DND-41 (cell line): ENCODE measurements around the gene RHEBL1.

Experiments used
- ATAC-seq: fragments of 200-7000 bp; cut with Tn5 transposase; 3 replicates; pipeline ENCODE4 v1.9.1; 2021; ENCODE audit warnings: low read depth; ENCODE audit not compliant: insufficient read depth
- DNase-seq: peaks from one replicate; pipeline ENCODE4 v3.0.0-alpha.2; 2020
- H2AFZ ChIP-seq: 2 replicates; pipeline ENCODE4 v1.6.0; 2012; ENCODE audit warnings: low read depth, low read length
- H3K27ac ChIP-seq: 2 replicates; pipeline ENCODE4 v1.5.1; 2012; ENCODE audit warnings: low read length, inconsistent platforms
- H3K27me3 ChIP-seq: fragments of 200-600 bp; sonication (generic); 2 replicates; pipeline ENCODE4 v1.6.0; 2012; ENCODE audit warnings: low read length, mild to moderate bottlenecking, inconsistent platforms; ENCODE audit not compliant: insufficient read depth, poor library complexity
- H3K36me3 ChIP-seq: 2 replicates; pipeline ENCODE4 v1.5.1; 2012; ENCODE audit warnings: low read length, inconsistent platforms; ENCODE audit not compliant: insufficient read depth
- H3K4me1 ChIP-seq: 2 replicates; pipeline ENCODE4 v1.5.1; 2012; ENCODE audit warnings: mild to moderate bottlenecking, low read length; ENCODE audit not compliant: insufficient read depth
- H3K4me2 ChIP-seq: 2 replicates; pipeline ENCODE4 v1.6.0; 2012; ENCODE audit warnings: mild to moderate bottlenecking, moderate library complexity, low read length, inconsistent platforms; ENCODE audit not compliant: insufficient read depth
- H3K4me3 ChIP-seq, 2 experiments: fragments of 200-600 bp in 1 of 2; shearing (Covaris generic) in 1 of 2; 2 replicates each; pipeline ENCODE4 v1.5.1; 2012 to 2016; ENCODE audit warnings: inconsistent platforms in 2 of 2, low read length in 2 of 2, mild to moderate bottlenecking in 2 of 2, low read depth in 1 of 2, moderate library complexity in 1 of 2
- H3K79me2 ChIP-seq: 2 replicates; pipeline ENCODE4 v1.6.0; 2012; ENCODE audit warnings: low read length, inconsistent platforms; ENCODE audit not compliant: insufficient read depth
- H3K9ac ChIP-seq: 2 replicates; pipeline ENCODE4 v1.6.0; 2012; ENCODE audit warnings: low read depth, mild to moderate bottlenecking, inconsistent platforms, low read length, moderate library complexity
- H3K9me3 ChIP-seq: 2 replicates; pipeline ENCODE4 v1.5.1; 2012; ENCODE audit warnings: low read length, moderate library complexity, mild to moderate bottlenecking, inconsistent platforms; ENCODE audit not compliant: insufficient read depth, severe bottlenecking
- H4K20me1 ChIP-seq: 2 replicates; pipeline ENCODE4 v1.6.0; 2012; ENCODE audit warnings: low read length; ENCODE audit not compliant: insufficient read depth
- CTCF ChIP-seq: IDR thresholded peaks from 2 replicates; pipeline ENCODE4 v1.5.1; 2012; ENCODE audit warnings: borderline replicate concordance, low read length, moderate library complexity, mild to moderate bottlenecking; ENCODE audit not compliant: poor library complexity, severe bottlenecking; ENCODE audit errors: extremely low read depth
- EZH2 ChIP-seq: IDR thresholded peaks from 3 replicates; pipeline ENCODE4 v1.6.1; 2012; ENCODE audit warnings: borderline replicate concordance, low read depth, mild to moderate bottlenecking, moderate library complexity, low read length, inconsistent platforms; ENCODE audit not compliant: severe bottlenecking

RHEBL1 gene

DNA sequence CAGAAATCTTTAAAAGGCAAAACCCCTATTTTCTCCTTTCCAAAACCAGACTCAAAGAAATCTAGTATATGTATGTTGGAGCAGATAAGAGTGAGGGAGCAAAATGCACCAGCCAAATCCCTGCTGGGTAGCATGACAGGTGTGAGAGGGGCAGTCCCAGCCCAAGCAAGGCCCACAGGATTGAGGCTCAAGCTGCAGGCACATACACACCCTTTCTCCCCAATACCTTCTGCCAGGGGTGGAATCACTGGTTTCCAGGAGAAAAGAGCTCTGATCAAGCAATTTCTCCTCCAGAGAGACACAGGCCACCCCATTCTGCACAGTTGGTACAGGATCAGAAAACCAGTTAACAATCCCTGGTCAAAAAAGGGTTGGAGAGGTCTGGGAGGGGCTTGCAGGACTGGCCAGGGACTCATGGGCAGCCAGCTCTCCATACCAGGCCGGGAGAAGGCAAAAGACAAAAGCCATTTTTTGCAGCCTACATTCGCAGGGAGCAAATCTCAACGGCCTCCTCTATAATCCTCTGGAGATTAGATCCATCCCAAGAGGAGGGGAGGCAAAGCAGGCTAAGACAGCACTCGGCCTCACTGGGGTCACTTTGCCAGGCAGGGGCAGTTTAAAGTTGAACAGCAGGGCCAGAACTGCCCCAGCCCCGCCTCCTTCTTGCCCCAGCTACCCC lies 11.3 kb downstream of the RHEBL1 start:
- Histone ChIP-seq H3K4me3 (peak overlapping the region; percentile 84 to 96), H3K9ac (peak overlapping the region; percentile 99), H3K4me1 (peaks cover 64% of the 10 kb centered on the region), H3K4me2 (peak overlapping the region; percentile 99), H3K36me3 (peaks cover 60% of the 10 kb centered on the region), H2AFZ (no peak overlapping the region), H3K79me2 (peaks cover 82% of the 10 kb centered on the region), H3K27ac (peak overlapping the region; percentile 100), H3K27me3 (no peaks in the 10 kb centered on the region), H4K20me1 (peaks cover 60% of the 10 kb centered on the region), H3K9me3 (no peaks in the 10 kb centered on the region)
- ATAC-seq (no peak), DNase-seq (no peak)
- TF ChIP-seq EZH2, result no peak
- TF ChIP-seq CTCF, result no peak

DNA sequence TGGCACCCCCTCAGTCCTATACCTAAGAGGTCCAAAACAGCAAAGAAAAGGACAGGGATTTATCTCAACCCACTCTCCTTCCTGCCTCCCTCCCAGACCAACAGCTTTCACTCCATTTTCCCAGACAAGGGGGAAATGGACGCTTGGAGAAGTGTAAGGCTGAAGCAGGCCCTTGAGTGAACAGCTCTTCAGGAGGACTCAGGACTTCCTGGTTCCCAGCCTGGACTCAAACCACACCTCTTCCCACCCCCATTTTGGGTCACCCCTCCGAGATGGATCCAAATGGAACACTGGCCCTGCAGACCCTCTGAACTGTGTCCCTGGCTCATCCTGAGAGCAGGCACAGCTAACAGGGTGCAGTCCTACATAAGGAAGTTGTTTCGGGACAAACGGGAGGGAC lies 11.9 kb downstream of the RHEBL1 start:
- no peak for DNase-seq
- H3K4me2 ChIP-seq, result peak overlapping the region; percentile 99
- ATAC-seq, result no peak
- H3K9me3 ChIP-seq, result no peaks in the 10 kb centered on the region
- H3K79me2 ChIP-seq, result peaks cover 88% of the 10 kb centered on the region
- H3K27me3 ChIP-seq, result no peaks in the 10 kb centered on the region
- H3K27ac ChIP-seq, result peak overlapping the region; percentile 100
- peaks cover 66% of the 10 kb centered on the region for H3K36me3 ChIP-seq
- H2AFZ ChIP-seq, result no peak overlapping the region
- peak overlapping the region; percentile 84 to 96 for H3K4me3 ChIP-seq
- TF ChIP-seq CTCF (no peak), EZH2 (no peak)
- peaks cover 66% of the 10 kb centered on the region for H4K20me1 ChIP-seq
- peaks cover 64% of the 10 kb centered on the region for H3K4me1 ChIP-seq
- H3K9ac ChIP-seq, result peak overlapping the region; percentile 99

GRCh38 chr12:49055978-49056754 lies 13.6 kb downstream of the RHEBL1 start:
- Histone ChIP-seq H3K27ac (peak overlapping the region; percentile 45), H2AFZ (no peak overlapping the region), H3K4me3 (peak overlapping the region in 1 of 2 experiments; percentile 84; a peak in 3 of 4 replicates), H4K20me1 (peaks cover 83% of the 10 kb centered on the region), H3K4me2 (peak overlapping the region; percentile 99), H3K9me3 (no peaks in the 10 kb centered on the region), H3K4me1 (peaks cover 53% of the 10 kb centered on the region), H3K27me3 (no peaks in the 10 kb centered on the region), H3K79me2 (peaks cover 99% of the 10 kb centered on the region), H3K36me3 (peaks cover 83% of the 10 kb centered on the region), H3K9ac (peak overlapping the region; percentile 99)
- DNase-seq (peak; percentile 70), ATAC-seq (peak; percentile 78)
- TF ChIP-seq EZH2 (no peak), CTCF (no peak)
